SK-N-SH (cell line): ENCODE results near the gene UVRAG. TPM values are rescaled to one million over a fixed set of nuclear protein-coding genes. Genes with fewer than 3 reads are reported as not detected.

Experiments
- CTCF ChIA-PET: fragments of 300-600, 350-600 bp; formaldehyde crosslinking; extraction: SDS; loops from one replicate; lab custom pipeline; 2021; lab: Yijun Ruan, JAX
- POLR2A ChIA-PET: fragments of 350-600 bp; sonication (Branson Sonifier 250); formaldehyde crosslinking; extraction: SDS; loops from one replicate; lab custom pipeline; 2020; ENCODE audit warnings: antibody characterized with exemption, inconsistent platforms; lab: Yijun Ruan, JAX
- DNase-seq: peaks from one replicate; pipeline ENCODE4 v3.0.0; 2012
- H2AFZ ChIP-seq: fragments of 200-600 bp; sonication (generic); 2 replicates; pipeline ENCODE4 v1.8.1; 2016; ENCODE audit warnings: antibody characterized with exemption, mild to moderate bottlenecking, low read depth
- H3F3A ChIP-seq: fragments of 200-600 bp; sonication (generic); replicated peaks from 2 replicates; pipeline ENCODE3; 2016; ENCODE audit warnings: antibody characterized with exemption, mild to moderate bottlenecking; ENCODE audit not compliant: insufficient read depth
- H3K27ac ChIP-seq, 2 experiments: fragments of 200-500 bp in 1 of 2; fragments of 200-600 bp in 1 of 2; sonication (Bioruptor generic) in 1 of 2; sonication (generic), shearing (Covaris generic) in 1 of 2; 2 replicates each; pipeline versions ENCODE4 v1.5.1 to v1.6.1; 2014 to 2016; ENCODE audit warnings: low read depth in 2 of 2, inconsistent platforms in 1 of 2, low read length in 1 of 2, mild to moderate bottlenecking in 1 of 2, mixed read lengths in 1 of 2
- H3K27me3 ChIP-seq: fragments of 200-600 bp; sonication (generic), shearing (Covaris generic); 2 replicates; pipeline ENCODE4 v1.6.1; 2016; ENCODE audit warnings: mixed run types; ENCODE audit not compliant: insufficient read depth
- H3K36me3 ChIP-seq, 2 experiments: fragments of 200-500 bp in 1 of 2; fragments of 200-600 bp in 1 of 2; sonication (Bioruptor generic) in 1 of 2; sonication (generic) in 1 of 2; replicated peaks in 1 of 2; 2 replicates each; pipeline versions ENCODE3 to v1.5.1; 2014 to 2016; ENCODE audit warnings: low read length in 1 of 2, mild to moderate bottlenecking in 1 of 2; ENCODE audit not compliant: insufficient read depth in 2 of 2, control insufficient read depth in 1 of 2
- H3K4me1 ChIP-seq, 2 experiments: fragments of 200-500 bp in 1 of 2; fragments of 200-600 bp in 1 of 2; sonication (Bioruptor generic) in 1 of 2; sonication (generic), shearing (Covaris generic) in 1 of 2; 2 replicates each; pipeline versions ENCODE4 v1.5.1 to v1.6.1; 2014 to 2016; ENCODE audit warnings: low read depth in 1 of 2, low read length in 1 of 2, mixed run types in 1 of 2; ENCODE audit not compliant: insufficient read depth in 2 of 2, control insufficient read depth in 1 of 2
- H3K4me2 ChIP-seq: fragments of 200-600 bp; sonication (generic), shearing (Covaris generic); 2 replicates; pipeline ENCODE4 v1.6.1; 2017; ENCODE audit warnings: mixed run types
- H3K4me3 ChIP-seq, 2 experiments: fragments of 200-500 bp in 1 of 2; fragments of 200-600 bp in 1 of 2; sonication (Bioruptor generic) in 1 of 2; sonication (generic), shearing (Covaris generic) in 1 of 2; 2 replicates each; pipeline versions ENCODE4 v1.5.1 to v1.8.1; 2014 to 2016; ENCODE audit warnings: low read depth in 2 of 2, inconsistent platforms in 1 of 2, low read length in 1 of 2, mild to moderate bottlenecking in 1 of 2, mixed read lengths in 1 of 2, moderate library complexity in 1 of 2
- H3K79me2 ChIP-seq: fragments of 200-600 bp; sonication (generic); 2 replicates; pipeline ENCODE4 v1.8.1; 2017; ENCODE audit warnings: mild to moderate bottlenecking; ENCODE audit not compliant: insufficient read depth
- H3K9ac ChIP-seq: fragments of 200-600 bp; sonication (generic); 2 replicates; pipeline ENCODE4 v1.6.1; 2017; ENCODE audit warnings: mixed run types
- H3K9me2 ChIP-seq: fragments of 200-600 bp; sonication (generic); 2 replicates; pipeline ENCODE4 v1.6.1; 2017; ENCODE audit warnings: mixed run types
- H3K9me3 ChIP-seq: fragments of 200-600 bp; sonication (generic); 2 replicates; pipeline ENCODE4 v1.6.1; 2017; ENCODE audit warnings: mixed run types, mild to moderate bottlenecking, moderate library complexity
- H4K20me1 ChIP-seq: fragments of 200-600 bp; sonication (generic); 2 replicates; pipeline ENCODE4 v1.6.1; 2017; ENCODE audit warnings: mild to moderate bottlenecking, mixed run types; ENCODE audit not compliant: insufficient read depth
- CHD2 ChIP-seq: fragments of 150-350 bp; IDR thresholded peaks from 2 replicates; pipeline ENCODE4 v1.6.1; 2018; ENCODE audit warnings: low read length; ENCODE audit not compliant: partially characterized antibody
- ELF1 ChIP-seq: IDR thresholded peaks from 2 replicates; pipeline ENCODE4 v1.4.0; 2012
- EP300 ChIP-seq, 2 experiments: IDR thresholded peaks; 2 replicates each; pipeline versions ENCODE4 v1.4.0 to v1.6.1; 2012; ENCODE audit warnings: borderline replicate concordance in 1 of 2, low read depth in 1 of 2, low read length in 1 of 2
- FOSL2 ChIP-seq: IDR thresholded peaks from 2 replicates; pipeline ENCODE4 v1.4.0; 2012; ENCODE audit warnings: low read depth, mild to moderate bottlenecking, moderate library complexity, borderline replicate concordance
- FOXM1 ChIP-seq: IDR thresholded peaks from 2 replicates; pipeline ENCODE4 v1.4.0; 2012; ENCODE audit warnings: low read depth, mild to moderate bottlenecking
- GABPA ChIP-seq: IDR thresholded peaks from 2 replicates; pipeline ENCODE4 v1.4.0; 2012; ENCODE audit warnings: low read depth, mild to moderate bottlenecking
- MXI1 ChIP-seq: IDR thresholded peaks from 2 replicates; pipeline ENCODE4 v1.6.1; 2012; ENCODE audit warnings: mild to moderate bottlenecking, low read depth, low read length, improper control_type of control experiment
- NFIC ChIP-seq: IDR thresholded peaks from 2 replicates; pipeline ENCODE4 v1.4.0; 2012; ENCODE audit warnings: borderline replicate concordance
- POLR2AphosphoS5 ChIP-seq: IDR thresholded peaks from 2 replicates; pipeline ENCODE4 v1.6.1; 2012; ENCODE audit warnings: low read depth, low read length
- SIN3A ChIP-seq: IDR thresholded peaks from 2 replicates; pipeline ENCODE4 v1.6.1; 2012; ENCODE audit warnings: low read depth, mild to moderate bottlenecking, low read length, moderate library complexity, borderline replicate concordance
- TAF1 ChIP-seq: IDR thresholded peaks from 2 replicates; pipeline ENCODE4 v1.6.1; 2012; ENCODE audit warnings: low read depth, mild to moderate bottlenecking, low read length, moderate library complexity, borderline replicate concordance
- YY1 ChIP-seq: IDR thresholded peaks from 2 replicates; pipeline ENCODE4 v1.4.0; 2012; ENCODE audit warnings: low read depth, mild to moderate bottlenecking
- WGBS: methylation state at CpG from one replicate; pipeline ENCODE4 v1.1.6; 2017; ENCODE audit warnings: low lambda C conversion rate; 5-methylcytosine and 5-hydroxymethylcytosine counted together
- polyA plus RNA-seq, 3 experiments: library from polyadenylated mRNA; depleted of rRNA; stranded (reverse); fragments of >200 nt; gene quantifications; 2 replicates each; pipeline ENCODE4 v1.2.3, GENCODE V29; 2012
- TF ChIP-seq, protein P1 (sequence below): IDR thresholded peaks from 2 replicates; pipeline ENCODE4 v1.4.0; 2012; ENCODE audit warnings: low read depth, borderline replicate concordance
- TF ChIP-seq, protein P2 (sequence below): IDR thresholded peaks from 2 replicates; pipeline ENCODE4 v1.6.1; 2012; ENCODE audit warnings: mild to moderate bottlenecking, low read depth, low read length, moderate library complexity
- TF ChIP-seq, protein P3 (sequence below): fragments of 150-350 bp; IDR thresholded peaks from 2 replicates; pipeline ENCODE4 v1.6.1; 2017; ENCODE audit warnings: antibody characterized with exemption, low read length, low read depth, borderline replicate concordance
- TF ChIP-seq, protein P4 (sequence below): fragments of 200-600 bp; sonication (generic); IDR thresholded peaks from 2 replicates; pipeline ENCODE4 v1.6.1; 2017; ENCODE audit warnings: antibody characterized with exemption, mild to moderate bottlenecking, moderate library complexity
- TF ChIP-seq, protein P5 (sequence below): IDR thresholded peaks from 2 replicates; pipeline ENCODE4 v1.4.0; 2012; ENCODE audit warnings: low read depth, borderline replicate concordance

UVRAG gene
- polyA plus RNA-seq, 1 of the 3 experiments (the other 2 are of a cell fraction): 5.8 TPM

DNA sequence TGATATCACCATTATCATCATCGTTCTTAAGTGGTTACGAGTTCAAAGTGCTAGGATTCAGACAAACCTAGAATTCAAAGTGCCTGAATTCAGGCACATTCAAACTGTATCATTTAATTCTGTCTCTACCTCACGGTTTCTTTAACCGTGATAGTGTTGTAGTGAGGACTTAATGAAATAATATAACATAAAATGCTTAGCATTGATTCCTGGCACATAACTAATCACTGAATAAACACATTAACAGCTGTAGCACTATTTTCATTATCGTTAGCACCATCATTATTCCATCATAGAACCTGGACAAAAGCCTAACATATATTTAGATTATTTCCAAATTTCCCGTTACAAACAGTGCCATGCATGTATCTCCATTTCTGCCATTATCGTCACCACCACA, 289.3 kb downstream of the UVRAG start:
- no peaks in the 10 kb centered on the region for H3K9me3 ChIP-seq
- TF ChIP-seq POLR2AphosphoS5: no peak
- no peak for TF ChIP-seq MXI1
- TF ChIP-seq EP300 (IDR thresholded peaks at IDR 0.05; ENCODE audit: borderline replicate concordance in 1 of 2, low read depth in 1 of 2, low read length in 1 of 2): no peak
- TF ChIP-seq SIN3A: no peak
- TF ChIP-seq, protein P1, sequence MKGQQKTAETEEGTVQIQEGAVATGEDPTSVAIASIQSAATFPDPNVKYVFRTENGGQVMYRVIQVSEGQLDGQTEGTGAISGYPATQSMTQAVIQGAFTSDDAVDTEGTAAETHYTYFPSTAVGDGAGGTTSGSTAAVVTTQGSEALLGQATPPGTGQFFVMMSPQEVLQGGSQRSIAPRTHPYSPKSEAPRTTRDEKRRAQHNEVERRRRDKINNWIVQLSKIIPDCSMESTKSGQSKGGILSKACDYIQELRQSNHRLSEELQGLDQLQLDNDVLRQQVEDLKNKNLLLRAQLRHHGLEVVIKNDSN: no peak
- no peak for TF ChIP-seq TAF1
- TF ChIP-seq, protein P2, sequence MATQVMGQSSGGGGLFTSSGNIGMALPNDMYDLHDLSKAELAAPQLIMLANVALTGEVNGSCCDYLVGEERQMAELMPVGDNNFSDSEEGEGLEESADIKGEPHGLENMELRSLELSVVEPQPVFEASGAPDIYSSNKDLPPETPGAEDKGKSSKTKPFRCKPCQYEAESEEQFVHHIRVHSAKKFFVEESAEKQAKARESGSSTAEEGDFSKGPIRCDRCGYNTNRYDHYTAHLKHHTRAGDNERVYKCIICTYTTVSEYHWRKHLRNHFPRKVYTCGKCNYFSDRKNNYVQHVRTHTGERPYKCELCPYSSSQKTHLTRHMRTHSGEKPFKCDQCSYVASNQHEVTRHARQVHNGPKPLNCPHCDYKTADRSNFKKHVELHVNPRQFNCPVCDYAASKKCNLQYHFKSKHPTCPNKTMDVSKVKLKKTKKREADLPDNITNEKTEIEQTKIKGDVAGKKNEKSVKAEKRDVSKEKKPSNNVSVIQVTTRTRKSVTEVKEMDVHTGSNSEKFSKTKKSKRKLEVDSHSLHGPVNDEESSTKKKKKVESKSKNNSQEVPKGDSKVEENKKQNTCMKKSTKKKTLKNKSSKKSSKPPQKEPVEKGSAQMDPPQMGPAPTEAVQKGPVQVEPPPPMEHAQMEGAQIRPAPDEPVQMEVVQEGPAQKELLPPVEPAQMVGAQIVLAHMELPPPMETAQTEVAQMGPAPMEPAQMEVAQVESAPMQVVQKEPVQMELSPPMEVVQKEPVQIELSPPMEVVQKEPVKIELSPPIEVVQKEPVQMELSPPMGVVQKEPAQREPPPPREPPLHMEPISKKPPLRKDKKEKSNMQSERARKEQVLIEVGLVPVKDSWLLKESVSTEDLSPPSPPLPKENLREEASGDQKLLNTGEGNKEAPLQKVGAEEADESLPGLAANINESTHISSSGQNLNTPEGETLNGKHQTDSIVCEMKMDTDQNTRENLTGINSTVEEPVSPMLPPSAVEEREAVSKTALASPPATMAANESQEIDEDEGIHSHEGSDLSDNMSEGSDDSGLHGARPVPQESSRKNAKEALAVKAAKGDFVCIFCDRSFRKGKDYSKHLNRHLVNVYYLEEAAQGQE: no peak
- TF ChIP-seq NFIC: no peak
- TF ChIP-seq FOXM1: no peak
- no peak for TF ChIP-seq CHD2
- TF ChIP-seq, protein P3, sequence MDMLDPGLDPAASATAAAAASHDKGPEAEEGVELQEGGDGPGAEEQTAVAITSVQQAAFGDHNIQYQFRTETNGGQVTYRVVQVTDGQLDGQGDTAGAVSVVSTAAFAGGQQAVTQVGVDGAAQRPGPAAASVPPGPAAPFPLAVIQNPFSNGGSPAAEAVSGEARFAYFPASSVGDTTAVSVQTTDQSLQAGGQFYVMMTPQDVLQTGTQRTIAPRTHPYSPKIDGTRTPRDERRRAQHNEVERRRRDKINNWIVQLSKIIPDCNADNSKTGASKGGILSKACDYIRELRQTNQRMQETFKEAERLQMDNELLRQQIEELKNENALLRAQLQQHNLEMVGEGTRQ: no peak
- TF ChIP-seq ELF1: no peak
- TF ChIP-seq YY1: no peak
- no peak for TF ChIP-seq FOSL2
- TF ChIP-seq GABPA: no peak
- TF ChIP-seq, protein P4, sequence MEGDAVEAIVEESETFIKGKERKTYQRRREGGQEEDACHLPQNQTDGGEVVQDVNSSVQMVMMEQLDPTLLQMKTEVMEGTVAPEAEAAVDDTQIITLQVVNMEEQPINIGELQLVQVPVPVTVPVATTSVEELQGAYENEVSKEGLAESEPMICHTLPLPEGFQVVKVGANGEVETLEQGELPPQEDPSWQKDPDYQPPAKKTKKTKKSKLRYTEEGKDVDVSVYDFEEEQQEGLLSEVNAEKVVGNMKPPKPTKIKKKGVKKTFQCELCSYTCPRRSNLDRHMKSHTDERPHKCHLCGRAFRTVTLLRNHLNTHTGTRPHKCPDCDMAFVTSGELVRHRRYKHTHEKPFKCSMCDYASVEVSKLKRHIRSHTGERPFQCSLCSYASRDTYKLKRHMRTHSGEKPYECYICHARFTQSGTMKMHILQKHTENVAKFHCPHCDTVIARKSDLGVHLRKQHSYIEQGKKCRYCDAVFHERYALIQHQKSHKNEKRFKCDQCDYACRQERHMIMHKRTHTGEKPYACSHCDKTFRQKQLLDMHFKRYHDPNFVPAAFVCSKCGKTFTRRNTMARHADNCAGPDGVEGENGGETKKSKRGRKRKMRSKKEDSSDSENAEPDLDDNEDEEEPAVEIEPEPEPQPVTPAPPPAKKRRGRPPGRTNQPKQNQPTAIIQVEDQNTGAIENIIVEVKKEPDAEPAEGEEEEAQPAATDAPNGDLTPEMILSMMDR: no peak
- TF ChIP-seq, protein P5, sequence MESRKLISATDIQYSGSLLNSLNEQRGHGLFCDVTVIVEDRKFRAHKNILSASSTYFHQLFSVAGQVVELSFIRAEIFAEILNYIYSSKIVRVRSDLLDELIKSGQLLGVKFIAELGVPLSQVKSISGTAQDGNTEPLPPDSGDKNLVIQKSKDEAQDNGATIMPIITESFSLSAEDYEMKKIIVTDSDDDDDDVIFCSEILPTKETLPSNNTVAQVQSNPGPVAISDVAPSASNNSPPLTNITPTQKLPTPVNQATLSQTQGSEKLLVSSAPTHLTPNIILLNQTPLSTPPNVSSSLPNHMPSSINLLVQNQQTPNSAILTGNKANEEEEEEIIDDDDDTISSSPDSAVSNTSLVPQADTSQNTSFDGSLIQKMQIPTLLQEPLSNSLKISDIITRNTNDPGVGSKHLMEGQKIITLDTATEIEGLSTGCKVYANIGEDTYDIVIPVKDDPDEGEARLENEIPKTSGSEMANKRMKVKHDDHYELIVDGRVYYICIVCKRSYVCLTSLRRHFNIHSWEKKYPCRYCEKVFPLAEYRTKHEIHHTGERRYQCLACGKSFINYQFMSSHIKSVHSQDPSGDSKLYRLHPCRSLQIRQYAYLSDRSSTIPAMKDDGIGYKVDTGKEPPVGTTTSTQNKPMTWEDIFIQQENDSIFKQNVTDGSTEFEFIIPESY: no peak
- peaks cover 0 to 4% of the 10 kb centered on the region in 2 experiments for H3K36me3 ChIP-seq
- WGBS: 96% methylated on average over 7 of the region's 7 CpGs
- CTCF ChIA-PET: interaction anchor here (0.5 to 1.1 kb wide), 3 partner anchors 17 to 215 kb away, joined by 3 read pairs; no protein-coding TSS in a partner anchor
- H3K27ac ChIP-seq: no peak overlapping the region
- DNase-seq: no peak
- no peaks in the 10 kb centered on the region for H3K79me2 ChIP-seq
- H4K20me1 ChIP-seq: no peaks in the 10 kb centered on the region
- no peaks in the 10 kb centered on the region for H3K27me3 ChIP-seq
- H3K4me3 ChIP-seq: no peak overlapping the region
- no peaks in the 10 kb centered on the region for H3F3A ChIP-seq
- H2AFZ ChIP-seq: no peak overlapping the region
- H3K9me2 ChIP-seq: no peaks in the 10 kb centered on the region
- H3K9ac ChIP-seq: no peak overlapping the region
- POLR2A ChIA-PET: no interaction called here
- no peak overlapping the region for H3K4me2 ChIP-seq
- H3K4me1 ChIP-seq: peaks cover 0 to 8% of the 10 kb centered on the region in 2 experiments; a peak in 2 of 4 replicates
